SK-N-SH (cell line): ENCODE results near the gene HEMGN. TPM values are rescaled to one million over a fixed set of nuclear protein-coding genes. Genes with fewer than 3 reads are reported as not detected.

Experiments
- CTCF ChIA-PET: fragments of 300-600, 350-600 bp; formaldehyde crosslinking; extraction: SDS; loops from one replicate; lab custom pipeline; 2021; lab: Yijun Ruan, JAX
- POLR2A ChIA-PET: fragments of 350-600 bp; sonication (Branson Sonifier 250); formaldehyde crosslinking; extraction: SDS; loops from one replicate; lab custom pipeline; 2020; ENCODE audit warnings: antibody characterized with exemption, inconsistent platforms; lab: Yijun Ruan, JAX
- DNase-seq: peaks from one replicate; pipeline ENCODE4 v3.0.0; 2012
- H2AFZ ChIP-seq: fragments of 200-600 bp; sonication (generic); 2 replicates; pipeline ENCODE4 v1.8.1; 2016; ENCODE audit warnings: antibody characterized with exemption, mild to moderate bottlenecking, low read depth
- H3F3A ChIP-seq: fragments of 200-600 bp; sonication (generic); replicated peaks from 2 replicates; pipeline ENCODE3; 2016; ENCODE audit warnings: antibody characterized with exemption, mild to moderate bottlenecking; ENCODE audit not compliant: insufficient read depth
- H3K27ac ChIP-seq, 2 experiments: fragments of 200-500 bp in 1 of 2; fragments of 200-600 bp in 1 of 2; sonication (Bioruptor generic) in 1 of 2; sonication (generic), shearing (Covaris generic) in 1 of 2; 2 replicates each; pipeline versions ENCODE4 v1.5.1 to v1.6.1; 2014 to 2016; ENCODE audit warnings: low read depth in 2 of 2, inconsistent platforms in 1 of 2, low read length in 1 of 2, mild to moderate bottlenecking in 1 of 2, mixed read lengths in 1 of 2
- H3K27me3 ChIP-seq: fragments of 200-600 bp; sonication (generic), shearing (Covaris generic); 2 replicates; pipeline ENCODE4 v1.6.1; 2016; ENCODE audit warnings: mixed run types; ENCODE audit not compliant: insufficient read depth
- H3K36me3 ChIP-seq, 2 experiments: fragments of 200-500 bp in 1 of 2; fragments of 200-600 bp in 1 of 2; sonication (Bioruptor generic) in 1 of 2; sonication (generic) in 1 of 2; replicated peaks in 1 of 2; 2 replicates each; pipeline versions ENCODE3 to v1.5.1; 2014 to 2016; ENCODE audit warnings: low read length in 1 of 2, mild to moderate bottlenecking in 1 of 2; ENCODE audit not compliant: insufficient read depth in 2 of 2, control insufficient read depth in 1 of 2
- H3K4me1 ChIP-seq, 2 experiments: fragments of 200-500 bp in 1 of 2; fragments of 200-600 bp in 1 of 2; sonication (Bioruptor generic) in 1 of 2; sonication (generic), shearing (Covaris generic) in 1 of 2; 2 replicates each; pipeline versions ENCODE4 v1.5.1 to v1.6.1; 2014 to 2016; ENCODE audit warnings: low read depth in 1 of 2, low read length in 1 of 2, mixed run types in 1 of 2; ENCODE audit not compliant: insufficient read depth in 2 of 2, control insufficient read depth in 1 of 2
- H3K4me2 ChIP-seq: fragments of 200-600 bp; sonication (generic), shearing (Covaris generic); 2 replicates; pipeline ENCODE4 v1.6.1; 2017; ENCODE audit warnings: mixed run types
- H3K4me3 ChIP-seq, 2 experiments: fragments of 200-500 bp in 1 of 2; fragments of 200-600 bp in 1 of 2; sonication (Bioruptor generic) in 1 of 2; sonication (generic), shearing (Covaris generic) in 1 of 2; 2 replicates each; pipeline versions ENCODE4 v1.5.1 to v1.8.1; 2014 to 2016; ENCODE audit warnings: low read depth in 2 of 2, inconsistent platforms in 1 of 2, low read length in 1 of 2, mild to moderate bottlenecking in 1 of 2, mixed read lengths in 1 of 2, moderate library complexity in 1 of 2
- H3K79me2 ChIP-seq: fragments of 200-600 bp; sonication (generic); 2 replicates; pipeline ENCODE4 v1.8.1; 2017; ENCODE audit warnings: mild to moderate bottlenecking; ENCODE audit not compliant: insufficient read depth
- H3K9ac ChIP-seq: fragments of 200-600 bp; sonication (generic); 2 replicates; pipeline ENCODE4 v1.6.1; 2017; ENCODE audit warnings: mixed run types
- H3K9me2 ChIP-seq: fragments of 200-600 bp; sonication (generic); 2 replicates; pipeline ENCODE4 v1.6.1; 2017; ENCODE audit warnings: mixed run types
- H3K9me3 ChIP-seq: fragments of 200-600 bp; sonication (generic); 2 replicates; pipeline ENCODE4 v1.6.1; 2017; ENCODE audit warnings: mixed run types, mild to moderate bottlenecking, moderate library complexity
- H4K20me1 ChIP-seq: fragments of 200-600 bp; sonication (generic); 2 replicates; pipeline ENCODE4 v1.6.1; 2017; ENCODE audit warnings: mild to moderate bottlenecking, mixed run types; ENCODE audit not compliant: insufficient read depth
- CHD2 ChIP-seq: fragments of 150-350 bp; IDR thresholded peaks from 2 replicates; pipeline ENCODE4 v1.6.1; 2018; ENCODE audit warnings: low read length; ENCODE audit not compliant: partially characterized antibody
- FOSL2 ChIP-seq: IDR thresholded peaks from 2 replicates; pipeline ENCODE4 v1.4.0; 2012; ENCODE audit warnings: low read depth, mild to moderate bottlenecking, moderate library complexity, borderline replicate concordance
- FOXJ3 ChIP-seq: sonication (generic); formaldehyde crosslinking; IDR thresholded peaks from 2 replicates; pipeline ENCODE4 v1.5.1; 2020; ENCODE audit warnings: mild to moderate bottlenecking, missing genetic modification reagents
- FOXM1 ChIP-seq: IDR thresholded peaks from 2 replicates; pipeline ENCODE4 v1.4.0; 2012; ENCODE audit warnings: low read depth, mild to moderate bottlenecking
- GABPA ChIP-seq: IDR thresholded peaks from 2 replicates; pipeline ENCODE4 v1.4.0; 2012; ENCODE audit warnings: low read depth, mild to moderate bottlenecking
- GATA2 ChIP-seq: sonication (generic); formaldehyde crosslinking; IDR thresholded peaks from 2 replicates; pipeline ENCODE4 v1.5.0; 2020; ENCODE audit warnings: mild to moderate bottlenecking, missing genetic modification reagents
- NFIC ChIP-seq: IDR thresholded peaks from 2 replicates; pipeline ENCODE4 v1.4.0; 2012; ENCODE audit warnings: borderline replicate concordance
- NRF1 ChIP-seq: IDR thresholded peaks from 2 replicates; pipeline ENCODE4 v1.6.1; 2012; ENCODE audit warnings: low read depth, mild to moderate bottlenecking, low read length
- REST ChIP-seq: IDR thresholded peaks from 2 replicates; pipeline ENCODE4 v1.6.1; 2012; ENCODE audit warnings: mild to moderate bottlenecking, low read depth, low read length, moderate library complexity
- SIN3A ChIP-seq: IDR thresholded peaks from 2 replicates; pipeline ENCODE4 v1.6.1; 2012; ENCODE audit warnings: low read depth, mild to moderate bottlenecking, low read length, moderate library complexity, borderline replicate concordance
- TEAD4 ChIP-seq: IDR thresholded peaks from 2 replicates; pipeline ENCODE4 v1.4.0; 2012; ENCODE audit warnings: mild to moderate bottlenecking, borderline replicate concordance; ENCODE audit not compliant: insufficient read depth
- YY1 ChIP-seq: IDR thresholded peaks from 2 replicates; pipeline ENCODE4 v1.4.0; 2012; ENCODE audit warnings: low read depth, mild to moderate bottlenecking
- whole genome bisulfite sequencing: methylation state at CpG from one replicate; pipeline ENCODE4 v1.1.6; 2017; ENCODE audit warnings: low lambda C conversion rate; 5-methylcytosine and 5-hydroxymethylcytosine counted together
- polyA plus RNA-seq, 3 experiments: library from polyadenylated mRNA; depleted of rRNA; stranded (reverse); fragments of >200 nt; gene quantifications; 2 replicates each; pipeline ENCODE4 v1.2.3, GENCODE V29; 2012
- TF ChIP-seq, protein P1 (sequence below): fragments of 150-350 bp; IDR thresholded peaks from 2 replicates; pipeline ENCODE4 v1.6.1; 2017; ENCODE audit warnings: antibody characterized with exemption, low read length, low read depth, borderline replicate concordance
- TF ChIP-seq, protein P2 (sequence below): IDR thresholded peaks from 2 replicates; pipeline ENCODE4 v1.4.0; 2012; ENCODE audit warnings: low read depth
- TF ChIP-seq, protein P3 (sequence below): IDR thresholded peaks from 2 replicates; pipeline ENCODE4; 2012
- TF ChIP-seq, protein P4 (sequence below): fragments of 150-350 bp; IDR thresholded peaks from 2 replicates; pipeline ENCODE4 v1.6.1; 2016; ENCODE audit warnings: mild to moderate bottlenecking, low read depth, low read length
- TF ChIP-seq, protein P5 (sequence below): IDR thresholded peaks from 2 replicates; pipeline ENCODE4 v1.4.0; 2012; ENCODE audit warnings: low read depth, borderline replicate concordance

HEMGN gene
- polyA plus RNA-seq, 1 of the 3 experiments (the other 2 are of a cell fraction), result not detected

- H3K79me2 ChIP-seq, result peaks cover 90% of the 10 kb centered on the region
- DNase-seq, result no peak
- WGBS, result over 99% methylated on average over 5 of the region's 5 CpGs
- H3K4me2 ChIP-seq, result no peak overlapping the region
- H4K20me1 ChIP-seq, result peaks cover 66% of the 10 kb centered on the region
- H3K9ac ChIP-seq, result no peak overlapping the region
- peaks cover 6% of the 10 kb centered on the region for H3F3A ChIP-seq
- H3K9me3 ChIP-seq, result no peaks in the 10 kb centered on the region
- H2AFZ ChIP-seq, result no peak overlapping the region
- no peaks in the 10 kb centered on the region for H3K36me3 ChIP-seq
- TF ChIP-seq FOXJ3 (CRISPR knock-in tag), result no peak
- TF ChIP-seq, protein P1, sequence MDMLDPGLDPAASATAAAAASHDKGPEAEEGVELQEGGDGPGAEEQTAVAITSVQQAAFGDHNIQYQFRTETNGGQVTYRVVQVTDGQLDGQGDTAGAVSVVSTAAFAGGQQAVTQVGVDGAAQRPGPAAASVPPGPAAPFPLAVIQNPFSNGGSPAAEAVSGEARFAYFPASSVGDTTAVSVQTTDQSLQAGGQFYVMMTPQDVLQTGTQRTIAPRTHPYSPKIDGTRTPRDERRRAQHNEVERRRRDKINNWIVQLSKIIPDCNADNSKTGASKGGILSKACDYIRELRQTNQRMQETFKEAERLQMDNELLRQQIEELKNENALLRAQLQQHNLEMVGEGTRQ, result no peak
- TF ChIP-seq TEAD4, result no peak
- TF ChIP-seq, protein P2, sequence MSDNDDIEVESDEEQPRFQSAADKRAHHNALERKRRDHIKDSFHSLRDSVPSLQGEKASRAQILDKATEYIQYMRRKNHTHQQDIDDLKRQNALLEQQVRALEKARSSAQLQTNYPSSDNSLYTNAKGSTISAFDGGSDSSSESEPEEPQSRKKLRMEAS, result no peak
- no peak for TF ChIP-seq NRF1
- no peak for TF ChIP-seq FOXM1
- no peak for TF ChIP-seq FOSL2
- TF ChIP-seq NFIC, result no peak
- TF ChIP-seq, protein P3, sequence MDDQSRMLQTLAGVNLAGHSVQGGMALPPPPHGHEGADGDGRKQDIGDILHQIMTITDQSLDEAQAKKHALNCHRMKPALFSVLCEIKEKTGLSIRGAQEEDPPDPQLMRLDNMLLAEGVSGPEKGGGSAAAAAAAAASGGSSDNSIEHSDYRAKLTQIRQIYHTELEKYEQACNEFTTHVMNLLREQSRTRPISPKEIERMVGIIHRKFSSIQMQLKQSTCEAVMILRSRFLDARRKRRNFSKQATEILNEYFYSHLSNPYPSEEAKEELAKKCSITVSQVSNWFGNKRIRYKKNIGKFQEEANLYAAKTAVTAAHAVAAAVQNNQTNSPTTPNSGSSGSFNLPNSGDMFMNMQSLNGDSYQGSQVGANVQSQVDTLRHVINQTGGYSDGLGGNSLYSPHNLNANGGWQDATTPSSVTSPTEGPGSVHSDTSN, result no peak
- no peak for TF ChIP-seq SIN3A
- TF ChIP-seq YY1, result no peak
- no peak for TF ChIP-seq GATA2 (CRISPR knock-in tag)
- TF ChIP-seq, protein P4, sequence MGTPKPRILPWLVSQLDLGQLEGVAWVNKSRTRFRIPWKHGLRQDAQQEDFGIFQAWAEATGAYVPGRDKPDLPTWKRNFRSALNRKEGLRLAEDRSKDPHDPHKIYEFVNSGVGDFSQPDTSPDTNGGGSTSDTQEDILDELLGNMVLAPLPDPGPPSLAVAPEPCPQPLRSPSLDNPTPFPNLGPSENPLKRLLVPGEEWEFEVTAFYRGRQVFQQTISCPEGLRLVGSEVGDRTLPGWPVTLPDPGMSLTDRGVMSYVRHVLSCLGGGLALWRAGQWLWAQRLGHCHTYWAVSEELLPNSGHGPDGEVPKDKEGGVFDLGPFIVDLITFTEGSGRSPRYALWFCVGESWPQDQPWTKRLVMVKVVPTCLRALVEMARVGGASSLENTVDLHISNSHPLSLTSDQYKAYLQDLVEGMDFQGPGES, result no peak
- no peak for TF ChIP-seq GABPA
- no peak for TF ChIP-seq REST
- TF ChIP-seq CHD2, result no peak
- TF ChIP-seq, protein P5, sequence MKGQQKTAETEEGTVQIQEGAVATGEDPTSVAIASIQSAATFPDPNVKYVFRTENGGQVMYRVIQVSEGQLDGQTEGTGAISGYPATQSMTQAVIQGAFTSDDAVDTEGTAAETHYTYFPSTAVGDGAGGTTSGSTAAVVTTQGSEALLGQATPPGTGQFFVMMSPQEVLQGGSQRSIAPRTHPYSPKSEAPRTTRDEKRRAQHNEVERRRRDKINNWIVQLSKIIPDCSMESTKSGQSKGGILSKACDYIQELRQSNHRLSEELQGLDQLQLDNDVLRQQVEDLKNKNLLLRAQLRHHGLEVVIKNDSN, result no peak
- no peak overlapping the region for H3K4me3 ChIP-seq
- no peak overlapping the region; a peak in 1 of 4 replicates for H3K27ac ChIP-seq
- H3K27me3 ChIP-seq, result no peaks in the 10 kb centered on the region
- CTCF ChIA-PET, result interaction anchor here (0.7 to 9.2 kb wide), 6 partner anchors 10 to 218 kb away, joined by 3 to 90 read pairs (median 4); partner anchors contain the start of gene TRMO
- POLR2A ChIA-PET, result no interaction called here
- H3K4me1 ChIP-seq, result peaks cover 17 to 23% of the 10 kb centered on the region in 2 experiments; a peak in 3 of 4 replicates
- no peaks in the 10 kb centered on the region for H3K9me2 ChIP-seq
Measured at GRCh38 chr9:97987487-97987886, 49.5 kb upstream of the HEMGN start.
